GDM1 (cell line): ENCODE results near the gene PGM2L1.
A peak's percentile ranks its signal among the peaks of the same experiment; 100 is the strongest.
"Not testable (repeated sequence)": the region's sequence is repeated elsewhere in the genome, so short reads cannot be mapped to it uniquely, and the experiment has no call there.

Source experiments
- DNase-seq: peaks from one replicate; lab custom pipeline; 2025; lab: John Stamatoyannopoulos, UW

The PGM2L1 gene

GRCh38 chr11:74338963-74339362 lies 59.3 kb downstream of the PGM2L1 start:
- no peak for DNase-seq

- no peak for DNase-seq
These were observed 65.0 kb downstream of the PGM2L1 start for GRCh38 chr11:74333193-74333592.

GRCh38 chr11:74332291-74332690 lies 65.9 kb downstream of the PGM2L1 start:
- DNase-seq = no peak

GRCh38 chr11:74331000-74331399 lies 67.2 kb downstream of the PGM2L1 start:
- not testable (repeated sequence) for DNase-seq

GRCh38 chr11:74330075-74330858 lies 68.0 kb downstream of the PGM2L1 start:
- DNase-seq = no peak

- DNase-seq = no peak
These were observed 71.2 kb downstream of the PGM2L1 start for GRCh38 chr11:74327076-74327475.

- DNase-seq = no peak
These were observed 71.6 kb downstream of the PGM2L1 start for GRCh38 chr11:74326665-74327064.

- no peak for DNase-seq
These were observed 72.3 kb downstream of the PGM2L1 start for GRCh38 chr11:74325649-74326645.

GRCh38 chr11:74322667-74323066 lies 75.6 kb downstream of the PGM2L1 start:
- DNase-seq = no peak

- DNase-seq = peak; percentile 49
These were observed 76.6 kb downstream of the PGM2L1 start for GRCh38 chr11:74321487-74322188.

- DNase-seq = no peak
These were observed 77.7 kb downstream of the PGM2L1 start for GRCh38 chr11:74320538-74320937.

- no peak for DNase-seq
These were observed 79.0 kb downstream of the PGM2L1 start for GRCh38 chr11:74319139-74319816.

GRCh38 chr11:74318241-74318932 lies 79.8 kb downstream of the PGM2L1 start:
- no peak for DNase-seq

- no peak for DNase-seq
These were observed 81.3 kb downstream of the PGM2L1 start for GRCh38 chr11:74316772-74317505.

- DNase-seq = no peak
These were observed 85.9 kb downstream of the PGM2L1 start for GRCh38 chr11:74312326-74312725.

- no peak for DNase-seq
These were observed 86.8 kb downstream of the PGM2L1 start, which contains the start of gene P4HA3 for GRCh38 chr11:74311352-74311926. Gene P4HA3, minus strand, starts transcription at chr11:74311640. Its CDS starts 29 bp downstream, at chr11:74311611.

GRCh38 chr11:74310857-74311256 lies 87.4 kb downstream of the PGM2L1 start:
- DNase-seq = no peak

- DNase-seq = no peak
These were observed 90.8 kb downstream of the PGM2L1 start for GRCh38 chr11:74307434-74307833.

GRCh38 chr11:74306435-74307175 lies 91.6 kb downstream of the PGM2L1 start:
- DNase-seq = no peak
